AG09319 (cell line): Measurements from ENCODE around the gene C1orf198.

ENCODE experiments used
- DNase-seq: peaks from one replicate; pipeline ENCODE4 v3.0.0-alpha.2; 2010; ENCODE audit warnings: low read depth; ENCODE audit errors: extremely low read depth
- CTCF ChIP-seq: IDR thresholded peaks from 2 replicates; pipeline ENCODE4 v1.5.1; 2011; ENCODE audit warnings: low read depth, mild to moderate bottlenecking, inconsistent platforms, low read length, moderate library complexity

Gene C1orf198

GRCh38 chr1:230800891-230801840 lies 67.2 kb downstream of the C1orf198 start:
- DNase-seq: no peak

GRCh38 chr1:230798491-230798890 lies 69.8 kb downstream of the C1orf198 start:
- no peak for DNase-seq

More at GRCh38 chr1:230800891-230801840, 67.2 kb downstream of the C1orf198 start:
- TF ChIP-seq CTCF: no peak

DNA sequence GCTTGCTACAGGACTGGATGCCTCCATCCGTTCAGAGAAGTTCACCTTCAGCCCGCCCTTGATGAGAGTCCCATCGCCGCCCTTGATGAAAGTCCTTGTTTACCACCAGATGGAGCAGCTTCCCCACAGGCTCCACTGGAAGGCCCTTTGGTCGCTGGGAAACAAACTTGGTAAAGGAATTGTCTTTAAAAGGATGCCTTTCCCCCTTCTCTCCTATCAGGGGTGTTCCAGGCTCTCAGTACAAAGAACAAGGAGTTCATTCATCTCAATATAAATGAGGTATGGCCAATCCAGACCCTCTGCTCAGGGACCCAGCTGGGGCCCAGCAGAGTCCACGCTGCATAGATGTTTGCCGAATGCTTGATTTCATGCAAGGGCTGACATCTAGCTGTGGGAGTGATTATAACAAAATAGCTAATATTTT lies 70.4 kb downstream of the C1orf198 start:
- DNase-seq: peak; percentile 49
- TF ChIP-seq CTCF: peak; percentile 84

More at GRCh38 chr1:230798491-230798890, 69.8 kb downstream of the C1orf198 start:
- TF ChIP-seq CTCF: no peak

DNA sequence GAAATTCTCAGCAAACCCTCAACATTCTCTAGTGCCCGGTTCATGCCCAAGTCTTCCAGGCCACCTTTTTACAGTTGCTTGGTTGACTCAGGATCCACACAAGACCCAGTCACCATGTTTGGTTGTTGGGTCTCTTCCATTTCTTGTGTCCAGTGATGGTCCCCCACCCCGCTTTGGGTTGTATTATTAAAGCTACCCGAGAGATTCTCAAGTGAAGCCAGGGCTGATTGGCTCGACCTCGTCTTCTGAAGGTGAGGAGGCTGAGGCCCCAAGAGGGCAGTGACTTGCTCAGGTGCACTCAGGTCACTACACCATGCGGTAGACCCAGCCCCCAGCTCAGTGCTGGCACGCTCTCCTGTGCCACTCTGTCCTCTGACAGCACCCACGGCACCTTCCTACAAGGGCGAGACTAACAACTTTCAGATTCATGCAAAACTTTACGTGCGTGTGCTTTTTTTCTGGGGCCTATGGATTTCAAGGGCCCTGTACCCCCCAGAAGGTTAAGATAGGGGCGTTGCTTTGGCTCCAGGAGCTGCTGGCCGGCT lies 70.9 kb downstream of the C1orf198 start:
- no peak for TF ChIP-seq CTCF
- DNase-seq: no peak

- DNase-seq: no peak
Observed at GRCh38 chr1:230796626-230797025, 71.7 kb downstream of the C1orf198 start.

DNA sequence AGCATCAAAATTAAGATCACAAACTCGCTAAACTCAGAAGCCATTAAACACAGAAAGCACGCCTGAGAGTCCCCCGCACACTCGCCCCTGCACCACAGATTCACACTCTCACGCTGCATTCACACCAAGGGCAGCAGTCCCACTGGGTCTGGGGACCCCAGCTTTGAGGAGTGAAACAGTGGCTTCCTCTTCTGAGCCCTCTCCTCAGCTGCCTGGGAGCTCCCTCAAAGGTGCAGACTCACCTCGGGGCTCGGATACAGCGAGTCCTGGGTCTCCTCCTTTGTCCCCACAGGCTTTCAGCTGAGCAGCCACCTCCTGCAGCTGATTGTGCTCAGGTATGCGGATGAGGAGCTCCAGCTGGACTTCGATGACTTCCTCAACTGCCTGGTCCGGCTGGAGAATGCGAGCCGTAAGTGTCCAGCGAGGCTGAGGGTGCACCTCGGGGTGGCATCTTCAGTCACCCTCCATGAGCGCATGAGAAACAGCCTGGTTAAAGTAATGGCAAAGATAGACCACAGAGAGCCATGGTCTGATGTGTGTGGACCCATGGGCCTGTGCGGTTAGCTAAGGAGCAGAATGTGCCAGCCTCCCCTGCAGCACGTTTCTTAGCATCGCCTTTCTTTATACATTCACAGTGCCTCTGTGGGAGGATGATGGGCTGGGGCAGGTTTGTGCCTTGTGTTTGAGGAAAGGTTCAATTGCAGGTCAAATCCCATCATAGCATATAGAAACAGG lies 73.3 kb downstream of the C1orf198 start:
- DNase-seq: no peak
- no peak for TF ChIP-seq CTCF

More at GRCh38 chr1:230796626-230797025, 71.7 kb downstream of the C1orf198 start:
- no peak for TF ChIP-seq CTCF
